Activated CD4-positive, alpha-beta T cell treated with anti-CD3 and anti-CD28 coated beads, Interleukin-2, amount 50 U/mL, for 16 hours (primary cell): Measurements from ENCODE around the gene FITM1.

Experiments used
- DNase-seq: peaks from one replicate; pipeline ENCODE4 v3.0.0-alpha.2; 2020

FITM1 gene

GRCh38 chr14:24122898-24123297, 7.6 kb upstream of the FITM1 start:
- DNase-seq, result no peak

DNA sequence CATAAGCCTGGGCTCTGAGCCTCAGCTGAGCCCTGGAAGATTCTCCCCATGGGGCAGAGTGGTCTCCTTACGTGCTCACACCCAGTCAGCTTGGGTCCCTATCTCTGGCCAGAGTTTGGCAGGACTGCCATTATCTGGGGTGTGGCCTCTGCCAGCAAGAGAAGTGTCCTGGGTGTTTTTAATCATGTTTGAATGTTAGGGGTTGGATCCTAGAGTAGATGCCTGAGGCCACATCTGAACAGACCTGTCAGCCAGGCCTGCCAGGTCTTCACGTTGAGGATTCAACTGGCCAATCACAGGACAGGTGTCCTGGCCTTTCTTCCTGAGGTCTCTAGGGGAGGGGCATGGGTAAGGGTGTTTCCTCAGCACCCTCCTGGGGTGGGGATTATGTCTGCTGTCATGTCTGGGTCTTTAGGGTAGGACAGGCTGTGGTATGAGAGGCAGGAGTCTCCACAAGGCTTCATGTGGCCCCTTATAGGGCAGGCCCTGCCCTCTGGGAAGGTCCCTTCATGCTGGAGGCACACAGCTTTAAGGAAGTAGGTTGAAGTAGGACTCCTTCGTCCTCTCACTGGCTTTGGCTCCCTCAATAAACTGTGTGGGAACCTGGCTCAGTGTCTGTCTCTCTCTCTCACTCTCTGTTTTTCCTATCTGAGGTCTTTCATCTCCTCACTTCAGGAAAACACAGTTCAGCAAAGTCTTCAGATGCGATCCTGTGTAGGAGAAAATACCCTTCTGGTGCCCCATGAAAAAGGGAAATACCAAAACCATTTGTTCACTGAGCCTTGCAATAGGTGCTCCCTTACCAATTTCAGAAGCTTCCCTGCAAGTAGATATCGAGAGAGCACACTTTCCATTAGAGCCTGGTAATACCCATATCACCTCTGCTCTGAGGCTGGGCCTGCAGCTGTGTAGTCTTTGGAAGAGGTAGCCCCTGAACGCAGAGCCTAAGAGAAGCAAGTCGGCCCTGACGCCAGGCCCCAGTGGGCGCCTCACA, 6.7 kb upstream of the FITM1 start:
- no peak for DNase-seq

DNA sequence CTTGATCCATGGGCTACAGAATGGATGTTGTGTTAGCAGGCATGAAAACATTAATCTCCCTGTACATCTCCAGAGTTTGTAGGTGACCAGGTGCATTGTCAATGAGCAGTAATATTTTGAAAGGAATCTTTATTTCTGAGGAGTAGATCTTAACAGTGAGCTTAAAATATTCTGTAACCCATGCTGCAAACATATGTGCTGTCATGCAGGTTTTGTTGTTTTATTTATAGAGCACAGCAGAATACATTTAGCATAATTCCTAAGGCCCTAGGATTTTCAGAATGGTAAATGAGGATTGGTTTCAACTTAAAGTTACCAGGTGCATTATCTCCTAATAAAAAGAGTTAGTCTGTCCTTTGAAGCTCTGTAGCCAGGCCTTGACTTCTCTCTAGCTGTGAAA, 3.5 kb upstream of the FITM1 start:
- no peak for DNase-seq

DNA sequence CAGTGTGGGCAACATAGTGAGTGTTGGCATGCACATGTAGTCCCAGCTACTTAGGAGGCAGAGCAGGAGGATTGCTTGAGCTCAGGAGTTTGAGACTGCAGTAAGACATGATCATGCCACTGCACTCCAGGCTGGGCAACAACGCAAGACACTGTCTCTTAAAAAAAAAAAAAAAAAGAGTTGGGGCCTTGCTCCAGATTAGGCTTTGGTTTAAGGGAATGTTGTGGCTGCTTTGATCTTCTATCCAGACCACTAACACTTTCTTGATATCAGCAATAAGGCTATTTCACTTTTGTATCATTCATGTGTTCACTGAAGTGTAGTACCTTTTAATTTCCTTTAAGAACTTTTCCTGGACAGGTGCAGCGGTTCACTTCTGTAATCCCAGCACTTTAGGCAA, 2.8 kb upstream of the FITM1 start:
- DNase-seq, result no peak

DNA sequence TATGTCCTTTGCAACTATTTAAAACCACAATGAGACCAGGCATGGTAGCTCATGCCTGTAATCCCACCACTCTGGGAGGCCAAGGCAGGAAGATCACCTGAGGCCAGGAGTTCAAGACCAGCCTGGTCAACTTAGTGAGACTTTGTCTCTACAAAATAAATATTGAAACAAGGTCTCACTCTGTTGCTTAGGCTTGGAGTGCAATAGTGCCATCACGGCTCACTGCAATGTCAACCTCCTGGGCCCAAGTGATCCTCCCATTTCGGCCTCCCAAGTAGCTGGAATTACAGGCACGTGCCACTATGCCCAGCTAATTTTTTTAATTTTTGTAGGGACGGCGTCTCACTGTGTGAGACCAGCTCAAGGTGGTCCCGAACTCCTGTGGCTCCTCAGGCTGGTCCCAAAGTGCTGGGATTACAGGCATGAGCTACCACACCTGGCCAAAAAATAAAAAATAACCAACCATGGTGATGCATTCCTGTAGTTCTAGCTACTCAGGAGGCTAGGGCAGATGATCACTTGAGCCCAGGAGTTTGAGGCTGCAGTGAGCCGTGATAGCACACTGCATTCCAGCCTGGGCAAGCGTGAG, 955 bp upstream of the FITM1 start:
- DNase-seq, result no peak

DNA sequence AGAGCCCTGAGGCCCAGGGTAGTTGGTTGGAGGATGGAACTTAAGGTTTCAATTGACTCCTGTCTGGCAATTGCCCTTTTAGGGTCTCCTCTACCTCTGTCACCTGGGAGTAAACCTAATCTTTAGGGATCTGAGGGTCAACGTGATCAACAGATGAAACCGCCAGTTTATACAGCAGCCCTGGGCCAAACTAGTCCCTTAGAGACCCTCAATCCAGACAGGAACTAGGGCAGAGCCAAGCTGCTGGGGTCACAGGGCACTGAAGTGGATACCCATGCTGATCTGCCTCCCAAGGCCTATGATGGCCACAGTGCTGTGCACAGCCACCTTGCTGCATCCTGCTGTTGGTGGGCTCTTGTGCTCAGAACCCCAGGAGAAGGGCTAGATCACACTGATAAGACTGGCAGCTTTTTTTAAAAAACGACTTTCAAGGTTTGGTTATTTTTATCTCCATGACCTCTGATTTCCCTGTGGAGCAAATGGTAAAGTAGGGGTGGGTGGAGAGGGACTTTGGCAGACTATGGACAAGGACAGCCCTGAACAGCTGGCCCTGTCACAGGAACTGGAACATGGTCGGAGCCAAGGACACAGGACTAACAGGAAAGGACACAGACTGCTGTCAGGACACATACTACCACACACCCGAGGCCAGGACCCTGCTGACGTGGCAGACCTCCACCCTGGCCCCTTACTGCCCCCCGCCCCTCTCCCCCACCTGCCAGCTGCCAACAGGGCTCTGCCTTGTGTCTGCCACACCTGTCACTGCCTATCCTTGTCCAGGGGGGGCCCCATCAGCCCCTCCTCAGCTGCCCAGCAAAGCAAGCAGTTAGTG, 474 bp downstream of the FITM1 start:
- no peak for DNase-seq

DNA sequence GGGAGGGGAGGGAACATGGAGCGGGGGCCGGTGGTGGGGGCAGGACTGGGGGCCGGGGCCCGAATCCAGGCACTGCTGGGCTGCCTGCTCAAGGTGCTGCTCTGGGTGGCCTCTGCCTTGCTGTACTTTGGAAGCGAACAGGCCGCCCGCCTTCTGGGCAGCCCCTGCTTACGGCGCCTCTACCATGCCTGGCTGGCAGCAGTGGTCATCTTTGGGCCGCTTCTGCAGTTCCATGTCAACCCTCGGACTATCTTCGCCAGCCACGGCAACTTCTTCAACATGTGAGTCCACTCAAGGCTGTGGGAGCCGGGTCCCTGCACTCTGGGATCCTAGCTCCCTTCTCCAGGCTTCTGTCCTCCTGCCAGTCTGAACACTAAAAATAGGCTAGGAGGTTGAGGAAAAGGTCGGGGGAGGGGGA, 1.1 kb downstream of the FITM1 start:
- DNase-seq, result no peak

GRCh38 chr14:24132061-24132685, 1.7 kb downstream of the FITM1 start:
- DNase-seq, result no peak

DNA sequence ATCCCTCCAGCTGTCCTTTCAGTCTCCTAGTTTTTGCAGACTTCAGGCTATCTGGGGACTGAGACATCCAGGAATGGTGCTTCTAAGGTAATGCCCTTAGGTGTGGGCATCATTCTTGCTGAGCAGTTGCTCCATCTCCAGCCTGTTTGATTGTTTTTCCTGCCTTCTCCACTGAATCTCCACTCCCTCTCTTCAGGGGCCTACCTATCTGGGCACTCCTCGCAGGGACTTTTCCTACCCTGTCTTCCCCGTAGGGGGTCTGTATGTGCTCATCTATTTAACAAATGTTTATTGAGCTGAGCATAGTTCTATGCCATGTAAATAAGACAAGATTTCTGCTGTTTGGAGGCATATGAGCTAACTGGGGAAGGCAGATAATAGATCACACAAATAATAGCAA, 2.5 kb downstream of the FITM1 start:
- DNase-seq, result no peak

- no peak for DNase-seq
Measured at GRCh38 chr14:24133735-24134134, 3.3 kb downstream of the FITM1 start.

- no peak for DNase-seq
Measured at GRCh38 chr14:24135584-24135833, 5.0 kb downstream of the FITM1 start.

GRCh38 chr14:24135834-24136683, 5.6 kb downstream of the FITM1 start, which contains the start of gene PSME1:
TSS of gene PSME1 (plus strand) at chr14:24136194. CDS start at chr14:24136263, 69 bp downstream.
- DNase-seq, result peak; percentile 95

DNA sequence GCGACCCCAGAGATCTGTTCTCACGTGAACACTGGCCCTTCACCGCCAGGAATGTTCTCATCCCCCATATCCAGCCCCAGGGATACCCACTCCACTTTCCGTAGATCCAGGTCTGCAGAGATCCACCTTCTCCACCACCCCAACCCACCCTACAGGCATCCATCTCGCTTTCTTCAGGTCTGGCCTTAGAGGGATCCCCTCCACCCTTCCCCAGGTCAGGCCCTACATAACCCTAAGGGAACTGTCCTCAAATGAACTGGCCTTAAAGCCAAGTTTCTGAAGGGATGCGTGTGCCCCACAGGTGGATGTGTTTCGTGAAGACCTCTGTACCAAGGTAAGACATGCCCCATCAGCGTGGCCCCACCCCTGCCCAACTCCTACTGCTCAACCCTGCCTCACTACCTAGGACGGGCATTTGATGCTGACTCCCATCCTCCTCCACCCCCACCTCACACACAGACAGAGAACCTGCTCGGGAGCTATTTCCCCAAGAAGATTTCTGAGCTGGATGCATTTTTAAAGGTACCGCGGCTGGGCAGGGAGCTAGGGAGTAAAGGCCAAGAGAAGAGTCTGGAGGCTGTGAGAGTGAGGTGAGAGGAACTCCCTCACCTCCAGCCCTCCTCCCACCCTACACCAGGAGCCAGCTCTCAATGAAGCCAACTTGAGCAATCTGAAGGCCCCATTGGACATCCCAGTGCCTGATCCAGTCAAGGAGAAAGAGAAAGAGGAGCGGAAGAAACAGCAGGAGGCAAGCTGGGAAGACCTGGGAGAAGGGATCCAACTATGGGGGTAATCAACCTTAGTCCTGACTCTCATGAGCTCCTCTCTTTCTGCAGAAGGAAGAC, 6.4 kb downstream of the FITM1 start:
- DNase-seq, result no peak

DNA sequence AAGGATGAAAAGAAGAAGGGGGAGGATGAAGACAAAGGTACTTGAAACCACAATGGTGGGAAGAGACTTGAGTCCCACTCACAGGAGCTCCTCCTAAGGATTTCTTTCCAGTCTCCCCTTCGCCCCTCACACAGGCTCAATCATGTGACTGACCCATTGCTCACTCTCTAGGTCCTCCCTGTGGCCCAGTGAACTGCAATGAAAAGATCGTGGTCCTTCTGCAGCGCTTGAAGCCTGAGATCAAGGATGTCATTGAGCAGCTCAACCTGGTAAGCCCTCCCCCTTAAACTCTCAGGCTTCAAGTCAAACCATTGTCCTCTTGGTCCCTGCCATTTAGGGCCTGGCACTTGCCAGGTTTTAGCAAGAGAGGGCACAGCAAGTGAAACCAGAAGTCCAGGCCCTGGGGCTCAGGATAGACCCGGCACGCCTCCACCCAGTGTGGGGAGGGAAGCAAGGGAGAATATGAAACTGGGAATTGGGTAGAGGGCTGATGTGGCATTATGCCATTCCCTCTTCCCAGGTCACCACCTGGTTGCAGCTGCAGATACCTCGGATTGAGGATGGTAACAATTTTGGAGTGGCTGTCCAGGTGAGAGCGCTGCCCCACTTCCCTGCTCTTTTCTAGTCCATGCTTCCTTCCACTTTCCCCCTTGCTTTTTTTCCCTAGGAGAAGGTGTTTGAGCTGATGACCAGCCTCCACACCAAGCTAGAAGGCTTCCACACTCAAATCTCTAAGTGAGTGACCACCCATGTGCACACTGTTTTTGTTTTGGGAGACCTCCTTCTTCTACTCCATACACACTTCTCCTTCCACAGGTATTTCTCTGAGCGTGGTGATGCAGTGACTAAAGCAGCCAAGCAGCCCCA, 7.3 kb downstream of the FITM1 start:
- no peak for DNase-seq

DNA sequence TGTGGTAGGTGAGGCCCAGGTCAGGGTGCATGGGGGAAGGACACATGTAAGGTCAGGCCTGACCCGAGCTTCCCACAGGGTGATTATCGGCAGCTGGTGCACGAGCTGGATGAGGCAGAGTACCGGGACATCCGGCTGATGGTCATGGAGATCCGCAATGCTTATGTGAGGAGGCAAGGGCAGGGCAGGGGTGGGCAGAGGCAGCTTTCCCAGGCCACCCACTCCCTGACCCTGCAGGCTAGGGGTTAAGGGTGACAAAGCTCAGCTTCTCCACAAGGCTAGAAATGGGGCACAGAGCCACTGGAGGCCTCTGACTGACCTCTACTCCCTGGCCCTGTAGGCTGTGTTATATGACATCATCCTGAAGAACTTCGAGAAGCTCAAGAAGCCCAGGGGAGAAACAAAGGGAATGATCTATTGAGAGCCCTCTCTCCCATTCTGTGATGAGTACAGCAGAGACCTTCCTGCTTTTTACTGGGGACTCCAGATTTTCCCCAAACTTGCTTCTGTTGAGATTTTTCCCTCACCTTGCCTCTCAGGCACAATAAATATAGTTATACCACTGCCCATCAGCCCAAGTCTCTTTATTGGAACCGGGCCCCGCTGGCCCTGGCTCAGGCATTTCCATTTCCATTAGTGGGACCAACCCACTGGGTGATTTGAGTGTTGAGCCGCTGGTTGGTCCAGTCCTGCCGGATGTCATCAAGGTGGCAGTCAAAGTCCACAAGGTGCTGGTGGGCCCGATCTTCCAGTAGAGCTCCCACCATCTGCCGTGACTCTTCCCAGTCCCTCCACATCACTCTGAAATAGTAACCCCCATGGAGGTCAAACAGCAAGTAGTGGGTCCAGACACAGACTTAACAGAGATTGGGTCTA, 8.2 kb downstream of the FITM1 start:
- no peak for DNase-seq

DNA sequence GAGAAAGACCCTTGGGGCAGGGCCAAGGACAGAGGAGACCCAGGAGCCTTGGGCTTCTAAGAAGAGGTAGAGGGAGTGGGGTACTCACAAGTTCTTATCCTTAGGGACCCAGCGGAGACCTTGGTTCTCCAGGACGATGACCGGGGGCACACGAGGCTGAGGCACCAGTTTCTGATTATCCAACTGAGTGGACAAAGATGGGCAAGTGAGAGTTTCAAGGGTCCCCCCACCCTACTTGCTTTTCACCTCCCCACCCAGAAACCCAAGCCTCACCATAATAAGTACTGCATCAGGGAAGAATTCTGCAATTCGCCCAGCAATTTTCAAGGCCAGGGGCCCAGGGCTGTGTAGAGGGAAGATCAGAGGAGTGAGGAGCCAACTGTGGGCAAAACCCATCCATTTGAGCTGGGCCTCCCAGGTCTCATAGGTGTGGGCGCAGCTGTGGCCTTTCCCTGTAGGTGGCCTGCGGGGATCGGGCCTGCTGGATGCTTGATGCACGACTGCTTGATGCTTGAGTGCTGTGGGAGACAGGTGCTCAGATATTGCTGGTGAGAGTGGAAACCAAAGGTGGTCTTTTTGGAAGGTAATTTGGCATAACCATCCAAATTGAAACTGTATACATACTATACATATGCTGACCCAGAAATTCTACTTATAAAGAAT, 8.9 kb downstream of the FITM1 start:
- DNase-seq, result peak; percentile 33

DNA sequence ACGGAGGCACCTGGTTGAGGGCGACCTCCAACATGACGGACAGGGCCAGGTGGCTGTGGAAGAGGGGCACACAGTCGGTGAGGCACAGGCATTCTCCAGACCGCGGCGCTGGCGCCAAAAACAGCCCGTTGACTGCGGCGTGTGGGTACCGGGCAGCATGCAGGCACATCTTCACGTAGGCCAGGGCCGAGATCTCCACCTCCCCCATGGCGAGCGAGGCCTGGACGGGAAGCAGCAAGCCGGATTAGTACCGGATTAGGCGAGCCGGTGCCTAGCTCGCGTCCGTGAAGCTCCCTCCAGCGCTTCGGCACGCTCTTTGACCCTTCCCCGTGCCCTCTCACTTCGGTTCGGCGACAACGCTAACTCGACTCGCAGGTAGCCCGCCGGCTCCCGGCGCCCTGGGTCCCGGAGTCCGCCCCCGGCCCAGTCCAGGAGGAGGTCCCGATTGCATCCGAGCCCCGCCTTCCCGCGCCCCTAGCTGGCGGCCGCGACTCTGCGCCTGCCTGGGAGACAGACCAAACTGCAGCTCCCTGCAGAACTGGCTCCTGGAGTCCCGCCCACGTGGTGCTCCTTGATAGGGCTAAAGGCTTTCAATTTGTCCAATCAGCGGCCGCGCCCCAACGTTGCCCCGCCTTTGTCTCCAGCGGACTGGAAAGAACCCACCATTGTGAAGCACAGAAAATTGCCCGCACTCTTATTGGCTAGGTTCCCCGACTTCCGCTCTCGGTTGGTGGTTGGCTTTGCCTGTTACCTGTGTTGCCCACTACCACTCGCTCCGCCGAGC, 10.8 kb downstream of the FITM1 start, which contains the start of gene EMC9:
Gene EMC9 (minus strand): TSS at position 495 of the 784 bp plus-strand sequence. CDS start 287 bp downstream, at position 208.
- DNase-seq, result peak; percentile 100

GRCh38 chr14:24143511-24143910, 13.1 kb downstream of the FITM1 start:
- DNase-seq, result no peak
